Tongue (tissue), 2 donors: ENCODE data around the gene OTUB2. TPM values are rescaled to one million over a fixed set of nuclear protein-coding genes. Genes with fewer than 3 reads are reported as not detected.
"Not testable (repeated sequence)": the region's sequence is repeated elsewhere in the genome, so short reads cannot be mapped to it uniquely, and the experiment has no call there.

Source experiments
- DNase-seq: peaks from one replicate; pipeline ENCODE4 v3.0.0-alpha.2; 2015
- total RNA-seq: library from RNA; depleted of rRNA; stranded (reverse); fragments of >200 nt; gene quantifications from one replicate; pipeline ENCODE4 v1.2.3, GENCODE V29; 2014

The OTUB2 gene
- total RNA-seq, 1 donor from 2014 or later: 0.41 TPM

DNA sequence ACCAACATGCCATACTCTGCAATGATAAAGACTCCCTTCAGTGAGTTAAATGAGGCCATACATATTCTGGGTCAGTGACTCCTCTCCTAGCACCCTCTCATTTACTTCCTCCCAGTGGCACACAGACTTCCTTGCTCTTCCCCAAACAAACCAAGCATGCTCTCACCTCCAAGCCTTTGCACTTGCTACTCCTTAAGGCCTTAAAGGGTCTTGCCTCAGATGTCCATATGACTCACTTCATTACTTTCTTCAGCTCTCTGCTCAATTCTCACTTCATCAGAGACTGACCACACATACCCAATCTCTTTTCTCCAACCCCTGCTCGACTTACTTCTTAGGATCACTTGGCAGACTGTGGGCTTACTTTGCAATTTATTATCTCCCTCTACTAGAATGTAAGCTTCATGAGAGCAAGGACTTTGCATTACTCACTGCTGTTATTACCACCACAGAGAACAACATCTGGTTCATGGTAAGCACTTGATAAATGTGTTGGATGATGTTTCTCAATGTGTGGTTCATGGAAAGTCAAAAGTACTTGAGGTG lies 32.1 kb downstream of the OTUB2 start:
- no peak for DNase-seq

DNA sequence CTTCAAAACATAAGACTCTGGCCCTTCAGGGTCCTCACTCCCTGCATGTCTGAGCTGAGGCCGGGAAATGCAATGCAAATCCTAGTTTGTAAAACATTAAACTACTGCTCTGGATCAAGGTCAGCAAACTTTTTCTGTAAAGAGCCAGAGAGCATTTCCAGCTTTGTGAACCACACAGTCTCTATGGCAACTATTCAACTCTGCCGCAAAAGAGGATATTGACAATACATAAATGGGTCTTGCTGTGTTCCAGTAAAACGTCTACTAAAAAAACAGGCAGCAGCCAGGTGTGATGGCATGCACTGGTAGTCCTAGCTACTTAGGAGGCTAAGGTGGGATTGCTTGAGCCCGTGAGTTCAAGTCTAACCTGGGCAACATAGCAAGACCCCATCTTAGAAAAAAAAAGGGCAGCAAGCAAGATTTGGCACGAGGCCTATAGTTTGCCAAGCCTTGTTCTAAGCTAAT lies 32.6 kb downstream of the OTUB2 start:
- DNase-seq: no peak

DNA sequence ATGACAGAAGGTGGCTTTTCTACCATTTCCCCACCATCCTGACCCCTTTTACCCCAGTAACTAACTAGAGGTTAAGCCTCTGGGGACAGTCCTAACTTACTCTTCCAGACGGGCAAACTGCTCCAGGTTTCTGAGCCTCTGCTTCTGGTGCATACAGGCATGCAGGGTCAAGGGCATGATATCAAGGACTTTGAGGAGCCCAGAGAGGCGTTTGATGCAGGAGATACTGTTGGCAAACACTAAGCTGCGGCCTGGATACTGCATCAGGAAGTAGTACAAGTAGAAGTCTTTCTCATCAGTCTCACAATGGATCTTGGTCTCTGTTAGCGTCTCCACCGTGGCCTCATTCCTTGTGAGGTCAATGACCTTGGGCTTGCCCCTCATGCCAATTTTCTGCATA lies 33.9 kb downstream of the OTUB2 start:
- DNase-seq: no peak

DNA sequence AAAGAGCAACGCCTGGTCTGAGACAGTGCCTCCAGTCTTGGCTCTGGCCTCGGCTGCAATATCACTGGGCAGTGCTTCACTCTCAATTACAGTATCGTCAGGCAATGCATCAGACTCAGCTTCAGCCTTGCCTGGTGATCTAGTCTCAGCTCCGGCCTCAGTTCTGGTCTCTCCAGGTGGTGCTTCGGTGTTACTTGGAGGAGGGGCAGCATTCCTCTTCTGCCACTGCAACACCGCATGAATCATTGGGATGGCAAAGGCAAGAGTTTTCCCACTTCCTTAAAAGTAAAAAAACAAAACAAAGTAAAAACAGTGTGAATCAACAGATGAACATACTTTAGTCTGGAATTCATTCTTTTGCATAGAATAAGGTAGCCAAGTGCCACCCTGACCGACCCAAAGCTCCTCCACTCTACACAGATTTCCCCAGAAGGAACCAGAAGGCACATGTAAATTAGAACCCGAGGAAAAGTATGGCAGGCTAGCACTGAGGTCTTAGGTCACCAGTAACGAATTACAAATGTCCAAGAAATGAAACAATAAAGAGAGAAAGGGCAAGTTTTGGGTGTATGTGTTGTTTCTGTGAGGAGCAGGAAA lies 36.3 kb downstream of the OTUB2 start:
- no peak for DNase-seq

DNA sequence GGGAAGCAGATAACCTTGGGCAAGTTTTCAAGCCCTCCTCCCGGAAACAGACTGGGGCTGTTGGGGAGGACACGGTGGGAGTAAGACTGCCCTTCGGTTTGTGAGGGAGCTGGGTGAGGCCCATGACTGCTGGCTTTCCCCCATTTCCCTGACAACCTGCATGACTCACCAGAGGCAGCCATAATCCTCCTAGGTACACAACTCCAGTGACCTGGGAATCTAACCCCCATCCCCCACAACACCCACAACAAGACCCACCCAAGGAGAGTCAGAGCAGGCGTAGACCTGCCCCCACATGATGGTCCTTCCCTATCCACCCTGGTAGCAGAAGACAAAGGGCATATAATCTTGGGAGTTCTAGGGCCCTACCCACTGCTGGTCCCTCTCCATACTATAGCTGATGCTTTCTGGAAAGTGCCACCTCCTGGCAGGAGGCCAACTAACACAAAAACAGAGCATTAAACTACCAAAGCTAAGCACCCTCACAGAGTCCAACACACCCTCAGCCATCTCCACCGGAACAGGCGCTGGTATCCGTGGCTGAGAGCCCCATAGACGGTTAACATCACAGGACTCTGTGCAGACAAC lies 40.0 kb downstream of the OTUB2 start:
- peak; percentile 28 for DNase-seq

DNA sequence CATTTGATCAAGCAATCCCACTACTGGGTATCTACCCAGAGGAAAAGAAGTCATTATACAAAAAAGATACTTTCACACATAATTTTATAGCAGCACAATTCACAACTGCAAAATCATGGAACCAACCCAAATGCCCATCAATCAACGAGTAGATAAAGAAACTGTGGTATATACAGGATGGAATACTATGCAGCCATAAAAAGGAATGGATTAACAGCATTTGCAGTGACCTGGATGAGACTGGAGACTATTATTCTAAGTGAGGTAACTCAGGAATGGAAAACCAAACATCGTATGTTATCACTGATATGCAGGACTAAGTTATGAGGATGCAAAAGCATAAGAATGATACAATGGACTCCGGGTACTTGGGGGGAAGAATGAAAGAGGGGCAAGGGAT lies 45.9 kb downstream of the OTUB2 start:
- not testable (repeated sequence) for DNase-seq

DNA sequence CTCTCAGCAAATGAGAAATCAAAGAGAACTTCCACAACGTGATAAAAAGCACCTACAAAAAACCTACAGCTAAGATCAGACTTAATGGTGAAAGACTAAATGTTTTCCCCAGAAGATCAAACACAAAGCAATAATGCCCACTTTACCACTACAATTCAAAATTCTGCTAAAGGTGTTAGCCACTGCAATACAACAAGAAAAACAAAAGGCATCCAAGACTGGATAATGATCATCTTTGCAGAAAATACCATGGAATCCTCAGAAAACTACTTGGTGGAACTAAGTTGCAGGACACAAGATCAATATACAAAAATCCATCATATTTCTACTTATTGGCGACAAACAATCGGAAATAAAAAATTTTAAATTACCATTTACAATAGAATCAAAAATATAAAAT lies 48.4 kb downstream of the OTUB2 start:
- DNase-seq: no peak

DNA sequence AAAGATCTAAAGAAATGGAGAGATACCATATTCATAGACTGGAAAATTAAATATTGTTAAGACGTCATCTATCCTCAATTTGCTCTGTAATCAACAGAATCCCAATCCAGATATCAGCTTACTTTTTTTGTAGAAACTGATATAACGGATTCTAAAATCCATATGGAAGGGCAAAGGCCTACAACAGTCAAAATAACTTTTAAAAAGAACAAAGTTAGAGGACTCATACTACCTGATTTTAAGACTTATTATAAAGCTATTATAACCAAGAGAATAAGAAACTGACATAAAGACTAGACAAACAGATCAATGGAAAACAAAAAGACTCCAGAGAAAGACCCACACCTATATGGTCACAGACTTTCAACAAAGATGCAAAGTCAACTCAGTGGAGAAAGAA lies 48.9 kb downstream of the OTUB2 start:
- no peak for DNase-seq

DNA sequence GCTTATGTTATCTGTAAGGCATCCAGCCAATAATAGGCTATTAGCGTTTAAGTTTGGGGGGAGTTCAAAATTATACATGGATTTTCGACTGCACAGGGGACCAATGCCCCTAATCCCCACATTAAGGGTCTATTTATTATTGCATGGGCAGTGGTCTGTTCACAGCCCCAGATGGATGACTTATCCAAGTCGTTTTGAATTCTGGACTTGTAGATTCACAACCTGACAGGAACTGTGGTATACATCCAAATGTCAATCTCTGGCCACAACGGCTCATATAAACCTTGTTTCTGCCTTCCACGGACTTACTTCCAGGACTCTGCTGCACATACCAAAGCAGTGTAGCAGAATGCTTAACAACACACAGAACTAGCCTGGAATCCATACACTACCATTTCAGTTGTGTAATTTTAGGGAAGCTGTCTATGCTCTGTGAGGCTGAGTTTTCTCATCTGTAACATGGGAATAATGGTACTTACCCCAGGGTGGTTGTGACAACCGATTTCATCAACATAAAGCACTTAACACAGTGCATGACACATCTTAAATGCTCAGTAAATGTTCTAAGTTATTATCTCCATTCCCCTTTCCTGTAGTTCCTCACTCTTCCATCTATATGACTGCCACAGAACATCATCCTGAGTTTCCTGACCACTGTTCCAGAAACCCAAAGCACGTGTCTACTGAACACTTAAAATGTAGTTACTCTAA lies 51.1 kb downstream of the OTUB2 start:
- DNase-seq: no peak

DNA sequence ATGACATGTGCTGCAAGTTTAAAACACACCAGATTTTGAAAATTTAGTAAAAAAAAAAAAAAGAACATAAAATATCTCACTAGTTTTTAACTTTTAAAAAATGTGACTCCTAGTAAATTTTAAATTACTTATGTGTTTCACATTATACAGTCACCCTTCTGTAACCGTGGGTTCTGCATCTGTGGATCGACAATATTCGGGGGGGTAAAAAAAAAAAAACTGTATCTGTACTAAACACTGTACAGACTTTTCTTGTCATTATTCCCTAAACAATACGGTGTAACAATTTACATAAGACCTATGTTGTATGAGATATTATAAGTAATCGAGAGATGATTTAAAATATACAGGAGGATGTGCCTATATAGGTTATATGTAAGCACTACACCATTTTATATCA lies 51.7 kb downstream of the OTUB2 start:
- DNase-seq: no peak

DNA sequence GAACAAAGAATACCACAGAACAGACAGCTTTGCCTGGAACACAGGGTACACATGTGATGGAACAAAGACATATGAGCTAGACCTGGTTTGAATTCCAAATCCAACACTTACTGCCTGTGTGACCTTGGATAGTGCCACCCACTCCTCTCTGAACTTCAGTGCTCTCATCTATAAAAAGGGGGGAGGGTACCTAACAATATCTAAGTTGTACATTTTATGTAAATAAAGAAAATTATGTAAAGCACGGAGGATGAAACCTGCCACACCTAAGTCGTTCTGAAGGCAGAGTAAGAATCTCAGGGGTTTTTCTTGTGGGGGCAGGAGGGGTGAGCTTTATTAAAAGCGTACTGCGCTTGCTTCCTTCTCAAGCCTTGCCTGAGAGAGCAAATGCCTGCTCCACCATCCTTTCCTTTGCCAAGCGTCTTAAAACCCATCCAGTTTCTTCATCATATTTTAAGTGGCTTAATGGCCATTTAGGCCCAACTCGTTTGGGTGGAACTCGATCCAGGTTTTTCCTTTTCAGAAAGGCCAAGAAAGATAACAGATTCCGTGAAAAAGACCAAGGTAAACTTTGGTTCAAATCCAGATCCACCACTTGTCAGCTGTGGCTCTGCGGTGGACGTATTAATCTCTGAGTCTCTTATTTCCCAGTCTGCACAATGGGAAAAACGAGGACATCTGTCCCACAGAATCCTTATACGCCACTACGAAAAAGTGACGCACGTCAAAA lies 53.9 kb downstream of the OTUB2 start:
- DNase-seq: peak; percentile 74

DNA sequence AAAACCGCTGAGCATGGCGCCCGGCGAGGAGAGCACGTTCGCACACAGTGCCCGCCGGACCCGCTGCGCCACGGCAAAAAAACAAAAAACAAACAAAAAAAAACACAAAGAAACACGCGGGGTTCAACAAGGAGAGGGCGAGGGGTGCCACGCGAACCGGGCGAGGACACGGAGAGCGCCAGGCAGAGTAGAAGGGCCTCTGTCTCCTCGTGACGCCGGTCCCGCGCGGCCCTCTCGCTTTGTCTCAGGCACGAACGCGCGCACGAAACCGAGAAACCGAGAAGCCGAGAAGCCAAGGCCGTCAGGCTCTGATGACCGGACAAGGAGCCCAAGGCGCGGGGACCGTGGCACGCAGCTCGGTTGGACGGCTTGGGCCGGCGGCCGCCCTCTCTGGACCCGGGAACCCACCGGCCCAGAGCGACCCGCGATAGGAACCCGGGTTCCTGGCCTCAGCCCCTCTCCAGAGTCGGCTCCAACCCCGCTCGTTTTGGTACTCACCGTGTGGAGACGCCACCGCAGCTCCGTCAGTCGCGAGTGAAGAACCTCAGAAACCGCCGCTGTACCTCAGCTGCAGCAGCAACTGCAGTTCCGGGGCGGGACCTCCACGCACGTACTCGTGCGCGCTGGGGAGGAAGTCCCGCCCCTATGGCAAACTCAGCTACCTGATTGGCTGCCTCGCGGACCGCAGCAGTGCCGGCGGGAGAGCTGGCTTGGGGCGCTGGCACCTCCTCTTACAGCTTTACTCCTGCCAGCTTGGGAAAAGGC lies 54.7 kb downstream of the OTUB2 start, which contains the start of the genes DDX24 and IFI27L1:
Gene DDX24, minus strand, starts transcription at position 582 of the 765 bp plus-strand sequence. CDS start 1,460 bp downstream, outside the sequence.
Gene IFI27L1, plus strand, starts transcription at position 690 of the 765 bp plus-strand sequence. CDS start 15,628 bp downstream, outside the sequence.
- peak; percentile 98 for DNase-seq

DNA sequence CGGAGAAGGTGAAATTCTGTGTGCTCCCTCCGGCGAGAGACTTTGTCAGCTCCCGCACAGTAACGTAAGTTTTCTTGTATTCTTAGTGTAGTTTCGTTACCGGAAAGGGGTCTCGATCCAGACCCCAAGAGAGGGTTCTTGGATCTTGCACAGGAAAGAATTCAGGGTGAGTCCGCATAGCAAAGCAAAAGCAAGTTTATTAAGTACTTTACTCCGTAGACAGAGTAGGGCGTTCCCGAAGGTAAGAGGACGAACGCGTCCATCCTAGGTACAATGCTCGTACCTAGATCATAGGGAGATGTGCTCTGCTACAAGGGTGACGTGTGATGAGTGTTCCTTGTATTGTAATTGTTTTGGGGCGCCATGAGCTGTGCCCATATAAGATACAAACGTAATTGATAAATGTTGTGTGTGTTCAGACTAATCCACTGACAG lies 55.3 kb downstream of the OTUB2 start:
- no peak for DNase-seq

DNA sequence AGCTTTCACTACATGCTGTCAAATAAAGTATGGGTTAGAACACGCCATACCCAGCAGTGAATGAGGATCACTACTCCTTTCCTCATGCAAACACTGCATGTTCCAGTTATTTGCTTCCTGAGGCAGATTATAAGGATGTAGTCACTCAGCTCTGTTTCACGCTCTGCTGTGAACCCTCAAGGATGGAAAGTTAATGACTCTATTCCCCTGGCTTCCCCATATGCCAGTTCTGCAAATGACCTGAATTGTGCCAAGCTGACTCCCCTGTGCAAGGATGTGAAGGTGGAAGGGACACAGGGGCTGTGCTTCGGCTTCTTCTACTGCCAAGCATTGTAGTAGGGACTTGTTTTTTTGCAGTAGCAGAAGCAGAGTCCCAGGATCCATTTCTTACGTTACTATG lies 61.8 kb downstream of the OTUB2 start:
- no peak for DNase-seq

DNA sequence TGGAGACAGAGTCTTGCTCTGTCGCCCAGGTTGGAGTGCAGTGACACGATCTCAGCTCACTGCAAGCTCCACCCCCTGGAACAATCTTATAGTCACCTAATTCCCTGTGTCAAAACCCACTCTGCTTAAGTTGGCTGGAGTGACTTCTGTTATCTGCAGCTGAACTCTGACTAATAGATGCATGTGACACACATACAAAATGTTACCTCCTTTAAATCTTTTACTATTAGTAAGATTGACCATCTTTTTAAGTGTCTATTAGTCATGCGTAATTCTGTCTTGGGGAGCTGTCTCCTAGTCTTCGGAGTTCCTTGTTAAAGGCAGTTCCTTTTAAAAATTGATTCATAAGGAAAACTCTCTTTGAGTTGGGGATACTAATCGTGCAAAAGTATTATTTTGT lies 62.4 kb downstream of the OTUB2 start:
- DNase-seq: no peak

DNA sequence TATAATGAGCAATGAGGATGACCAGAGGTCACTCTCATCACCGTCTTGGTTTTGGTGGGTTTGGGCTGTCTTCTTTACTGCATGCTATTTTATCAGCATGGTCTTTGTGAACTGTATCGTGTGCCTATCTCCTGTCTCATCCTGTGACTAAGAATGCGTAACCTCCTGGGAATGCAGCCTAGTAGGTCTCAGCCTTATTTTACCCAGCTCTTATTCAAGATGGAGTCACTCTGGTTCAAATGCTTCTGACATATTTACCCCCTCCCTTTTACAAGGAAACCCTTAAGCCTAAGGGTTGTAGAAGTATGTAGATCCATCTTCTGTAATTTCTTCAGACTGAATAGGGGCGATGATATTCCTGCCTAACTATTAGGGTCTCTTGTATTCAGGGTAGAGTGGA lies 63.3 kb downstream of the OTUB2 start:
- DNase-seq: no peak

DNA sequence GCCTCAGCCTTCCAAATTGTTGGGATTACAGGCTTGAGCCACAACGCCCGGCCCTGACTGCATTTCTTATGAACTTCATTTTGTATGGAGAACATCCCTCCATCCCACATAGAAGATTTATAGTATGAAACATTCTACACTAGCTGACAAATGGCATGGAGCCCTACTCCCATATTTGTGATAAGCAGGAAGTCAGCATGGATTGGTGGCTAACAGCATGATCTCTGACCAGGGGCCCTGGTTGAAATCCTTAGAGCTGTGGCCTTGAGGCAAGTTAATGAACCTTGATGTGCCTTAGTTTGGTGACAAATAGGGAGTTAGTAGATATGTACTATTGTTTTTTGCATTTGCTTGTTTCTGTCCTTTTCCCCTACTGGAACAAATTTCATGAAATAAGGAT lies 67.3 kb downstream of the OTUB2 start:
- no peak for DNase-seq

DNA sequence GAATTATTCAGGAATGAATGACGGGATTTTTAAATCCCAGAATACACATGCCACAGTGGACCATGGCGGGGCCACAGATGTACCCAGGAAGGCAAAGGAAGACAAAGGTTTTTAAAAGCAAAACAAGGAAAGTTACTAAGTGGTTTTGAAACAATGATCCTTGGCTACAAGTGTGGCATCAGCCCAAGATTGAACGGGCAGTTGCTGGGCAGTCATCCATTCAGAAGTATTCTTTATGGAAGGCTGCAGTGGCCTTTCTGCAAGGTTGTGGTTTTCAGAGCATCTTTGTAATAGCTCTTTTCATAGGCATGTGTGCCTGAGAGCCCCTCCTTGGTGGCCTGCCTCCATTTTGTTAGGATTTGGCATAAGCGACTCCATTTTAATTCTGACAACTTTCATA lies 71.0 kb downstream of the OTUB2 start:
- DNase-seq: no peak
